Stimulated activated CD4-positive, alpha-beta T cell treated with anti-CD3 and anti-CD28 coated beads, Interleukin-4, amount 100 ng/mL, for 4 hours (primary cell): ENCODE data around the gene ZNF511.
"Not testable (repeated sequence)": the region's sequence is repeated elsewhere in the genome, so short reads cannot be mapped to it uniquely, and the experiment has no call there.

Source experiments
- DNase-seq, 2 experiments: peaks; one replicate each; pipeline ENCODE4 v3.0.0-alpha.2; 2020

The ZNF511 gene

GRCh38 chr10:133316732-133317131 is 8.0 kb downstream of the ZNF511 start:
- DNase-seq = no peak

GRCh38 chr10:133318494-133319127 is 9.9 kb downstream of the ZNF511 start:
- DNase-seq = peak; percentile 43 to 64

- not testable (repeated sequence) for DNase-seq
Observed at GRCh38 chr10:133320852-133321422, 12.2 kb downstream of the ZNF511 start.

GRCh38 chr10:133322064-133322709 is 13.5 kb downstream of the ZNF511 start:
- DNase-seq = not testable (repeated sequence)

- peak; percentile 54 to 63 for DNase-seq
Observed at GRCh38 chr10:133324198-133324792, 15.6 kb downstream of the ZNF511 start.

GRCh38 chr10:133324857-133325260 is 16.1 kb downstream of the ZNF511 start:
- DNase-seq = no peak

- DNase-seq = no peak
Observed at GRCh38 chr10:133325440-133326222, 16.9 kb downstream of the ZNF511 start.

- no peak for DNase-seq
Observed at GRCh38 chr10:133326223-133326551, 17.5 kb downstream of the ZNF511 start.

GRCh38 chr10:133326745-133327650 is 18.3 kb downstream of the ZNF511 start:
- no peak for DNase-seq

GRCh38 chr10:133327651-133328357 is 19.1 kb downstream of the ZNF511 start:
- DNase-seq = no peak

- DNase-seq = no peak
Observed at GRCh38 chr10:133328358-133329343, 19.9 kb downstream of the ZNF511 start.

- DNase-seq = peak; percentile 81 to 91
Observed at GRCh38 chr10:133329491-133330202, 20.9 kb downstream of the ZNF511 start.

GRCh38 chr10:133332936-133333699 is 24.4 kb downstream of the ZNF511 start:
- no peak for DNase-seq

- DNase-seq = peak; percentile 39 to 46
Observed at GRCh38 chr10:133334503-133335245, 26.0 kb downstream of the ZNF511 start.

- DNase-seq = peak; percentile 67 to 84
Observed at GRCh38 chr10:133335246-133336117, 26.8 kb downstream of the ZNF511 start.

GRCh38 chr10:133336118-133336576 is 27.4 kb downstream of the ZNF511 start:
- no peak for DNase-seq
